Activated CD8-positive, alpha-beta memory T cell treated with anti-CD3 and anti-CD28 coated beads for 4 hours (primary cell): ENCODE results near the gene SYNE1.
"Not testable (repeated sequence)": the region's sequence is repeated elsewhere in the genome, so short reads cannot be mapped to it uniquely, and the experiment has no call there.

Experiments
- DNase-seq, 2 donors: peaks; one replicate each; pipeline ENCODE4 v3.0.0-alpha.2; 2020; ENCODE audit warnings: low read depth in 2 of 2

Gene SYNE1, protein sequence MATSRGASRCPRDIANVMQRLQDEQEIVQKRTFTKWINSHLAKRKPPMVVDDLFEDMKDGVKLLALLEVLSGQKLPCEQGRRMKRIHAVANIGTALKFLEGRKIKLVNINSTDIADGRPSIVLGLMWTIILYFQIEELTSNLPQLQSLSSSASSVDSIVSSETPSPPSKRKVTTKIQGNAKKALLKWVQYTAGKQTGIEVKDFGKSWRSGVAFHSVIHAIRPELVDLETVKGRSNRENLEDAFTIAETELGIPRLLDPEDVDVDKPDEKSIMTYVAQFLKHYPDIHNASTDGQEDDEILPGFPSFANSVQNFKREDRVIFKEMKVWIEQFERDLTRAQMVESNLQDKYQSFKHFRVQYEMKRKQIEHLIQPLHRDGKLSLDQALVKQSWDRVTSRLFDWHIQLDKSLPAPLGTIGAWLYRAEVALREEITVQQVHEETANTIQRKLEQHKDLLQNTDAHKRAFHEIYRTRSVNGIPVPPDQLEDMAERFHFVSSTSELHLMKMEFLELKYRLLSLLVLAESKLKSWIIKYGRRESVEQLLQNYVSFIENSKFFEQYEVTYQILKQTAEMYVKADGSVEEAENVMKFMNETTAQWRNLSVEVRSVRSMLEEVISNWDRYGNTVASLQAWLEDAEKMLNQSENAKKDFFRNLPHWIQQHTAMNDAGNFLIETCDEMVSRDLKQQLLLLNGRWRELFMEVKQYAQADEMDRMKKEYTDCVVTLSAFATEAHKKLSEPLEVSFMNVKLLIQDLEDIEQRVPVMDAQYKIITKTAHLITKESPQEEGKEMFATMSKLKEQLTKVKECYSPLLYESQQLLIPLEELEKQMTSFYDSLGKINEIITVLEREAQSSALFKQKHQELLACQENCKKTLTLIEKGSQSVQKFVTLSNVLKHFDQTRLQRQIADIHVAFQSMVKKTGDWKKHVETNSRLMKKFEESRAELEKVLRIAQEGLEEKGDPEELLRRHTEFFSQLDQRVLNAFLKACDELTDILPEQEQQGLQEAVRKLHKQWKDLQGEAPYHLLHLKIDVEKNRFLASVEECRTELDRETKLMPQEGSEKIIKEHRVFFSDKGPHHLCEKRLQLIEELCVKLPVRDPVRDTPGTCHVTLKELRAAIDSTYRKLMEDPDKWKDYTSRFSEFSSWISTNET (N-terminal part only)

DNA sequence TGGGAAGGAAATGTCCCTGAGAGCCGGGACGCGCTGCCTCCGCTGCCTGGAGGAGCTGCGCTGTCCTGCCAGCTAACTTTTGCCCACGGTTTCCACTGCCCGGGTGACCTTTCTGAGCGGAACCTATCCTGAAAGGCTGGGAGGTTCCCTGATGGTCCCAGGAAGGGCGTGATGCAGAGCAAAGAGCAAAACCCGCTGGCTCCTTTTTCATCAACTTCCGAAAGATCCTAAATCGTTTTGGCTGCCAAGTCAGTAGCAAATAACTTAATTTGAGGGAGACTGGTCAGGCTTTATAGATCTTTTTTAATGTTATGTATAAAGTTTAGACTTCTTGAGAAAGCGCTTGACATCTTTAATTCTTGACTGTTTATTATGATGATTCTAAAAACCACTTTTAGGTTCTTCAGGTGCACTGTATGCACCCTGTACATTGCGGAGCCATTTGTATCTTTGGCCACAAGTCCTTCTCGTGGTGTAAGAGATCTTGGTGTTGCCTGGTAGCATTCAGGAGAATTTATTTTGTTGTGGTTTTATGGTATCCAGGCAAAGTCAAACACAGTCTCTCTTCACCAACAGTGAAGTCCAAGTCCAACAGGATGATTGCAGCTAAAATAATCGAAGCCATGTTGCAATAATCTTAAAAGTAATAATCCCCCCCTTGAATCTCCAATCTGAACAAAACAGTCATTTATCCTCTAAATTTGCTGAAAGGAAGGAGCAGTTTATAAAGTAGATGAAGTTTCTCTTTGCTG is at the start of gene SYNE1:
SYNE1 (minus strand) TSS at position 67 of the 752 bp plus-strand sequence. CDS start 9,031 bp downstream, outside the sequence.
- DNase-seq, result no peak

DNA sequence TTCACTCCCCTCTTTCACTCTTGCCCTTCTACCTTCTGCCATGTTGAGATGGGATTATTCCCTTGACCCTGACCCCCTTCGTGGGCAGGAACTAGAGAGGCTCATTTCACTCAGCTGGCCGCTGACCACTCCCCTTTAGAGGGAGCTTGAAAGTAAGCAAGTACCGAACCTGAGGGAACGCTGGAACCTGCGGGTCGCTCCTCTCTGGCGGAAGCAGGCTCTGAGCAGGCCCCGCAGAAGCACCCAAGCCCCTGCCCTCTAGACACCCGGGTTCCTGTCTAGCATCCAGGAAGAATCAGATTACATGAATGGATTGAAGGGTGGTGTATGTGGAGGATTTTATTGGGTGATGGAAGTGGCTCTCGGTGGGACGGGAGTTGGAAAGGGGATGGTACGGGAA is 48.7 kb upstream of the SYNE1 start:
- DNase-seq, result no peak

GRCh38 chr6:152682935-152683334 is 45.8 kb upstream of the SYNE1 start:
- not testable (repeated sequence) for DNase-seq

DNA sequence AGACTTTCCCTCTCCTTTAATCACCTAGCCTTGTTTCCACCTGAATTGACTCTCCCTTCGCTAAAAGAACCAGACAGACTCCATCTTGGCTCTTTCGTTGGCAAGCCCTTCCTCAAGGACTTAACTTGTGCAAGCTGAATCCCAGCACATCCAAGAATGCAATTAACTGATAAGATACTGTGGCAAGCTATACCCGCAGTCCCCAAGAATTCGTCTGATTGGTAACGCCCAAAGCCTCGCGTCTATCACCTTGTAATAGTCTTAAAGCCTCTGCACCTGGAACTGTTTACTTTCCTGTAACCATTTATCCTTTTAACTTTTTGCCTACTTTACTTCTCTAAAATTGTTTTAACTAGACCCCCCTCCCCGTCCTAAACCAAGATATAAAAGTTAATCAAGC is 45.0 kb upstream of the SYNE1 start:
- no peak for DNase-seq

- no peak for DNase-seq
These were observed 43.8 kb upstream of the SYNE1 start for GRCh38 chr6:152680879-152681517.

DNA sequence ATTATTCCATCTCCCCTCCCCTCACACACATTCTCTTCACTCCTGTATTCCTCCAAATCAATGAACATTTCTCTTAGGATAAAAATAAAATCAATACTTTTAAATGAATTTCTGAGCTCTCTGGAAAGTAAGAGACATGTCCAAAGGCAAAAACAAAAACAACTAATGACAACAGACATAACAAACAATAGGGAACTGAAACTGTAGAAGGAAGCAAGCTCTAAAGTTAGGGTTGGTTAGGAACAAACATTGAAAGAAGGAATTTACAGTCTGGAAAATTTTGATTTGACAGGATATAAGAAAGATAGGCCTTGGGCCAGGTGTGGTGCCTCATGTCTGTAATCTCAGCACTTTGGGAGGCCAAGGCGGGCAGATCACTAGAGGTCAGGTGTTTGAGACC is 43.0 kb upstream of the SYNE1 start:
- DNase-seq, result no peak

GRCh38 chr6:152673236-152673635 is 36.1 kb upstream of the SYNE1 start:
- DNase-seq, result no peak

- no peak for DNase-seq
These were observed 34.0 kb upstream of the SYNE1 start for GRCh38 chr6:152671171-152671570.

DNA sequence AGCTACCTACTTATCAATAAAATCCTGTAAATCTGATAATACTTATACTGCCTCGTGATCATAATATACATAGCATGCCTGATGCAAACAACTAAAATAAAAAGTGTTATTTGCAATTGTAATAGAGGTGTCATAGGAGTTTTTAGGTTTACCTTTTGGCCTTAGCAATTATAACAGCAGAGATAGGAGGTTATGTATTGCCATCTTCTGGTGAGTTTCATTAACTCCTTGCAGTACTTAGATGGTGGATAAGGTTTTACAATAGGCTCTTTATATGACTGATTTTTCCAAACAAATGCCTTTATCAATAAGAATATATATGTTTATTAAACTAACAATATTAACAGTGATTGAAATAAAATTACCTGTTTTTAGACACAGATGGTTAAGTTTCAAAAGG is 32.7 kb upstream of the SYNE1 start:
- no peak for DNase-seq

DNA sequence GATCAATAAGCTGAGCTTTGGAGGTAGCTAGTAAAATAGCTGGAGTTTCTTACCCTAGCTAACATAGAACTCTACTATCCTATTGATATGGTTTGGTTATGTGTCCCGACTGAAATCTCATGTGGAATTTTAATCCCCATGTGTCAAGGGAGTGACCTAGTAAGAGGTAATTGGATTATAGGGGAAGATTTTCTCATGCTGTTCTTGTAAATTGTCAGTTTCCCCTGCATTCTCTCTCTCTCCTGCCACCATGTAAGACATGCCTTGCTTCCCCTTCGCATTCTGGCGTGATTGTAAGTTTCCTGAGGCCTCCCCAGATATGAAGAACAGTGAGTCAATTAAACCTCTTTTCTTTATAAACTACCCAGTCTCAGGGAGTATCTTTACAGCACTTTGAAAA is 24.6 kb upstream of the SYNE1 start:
- no peak for DNase-seq

DNA sequence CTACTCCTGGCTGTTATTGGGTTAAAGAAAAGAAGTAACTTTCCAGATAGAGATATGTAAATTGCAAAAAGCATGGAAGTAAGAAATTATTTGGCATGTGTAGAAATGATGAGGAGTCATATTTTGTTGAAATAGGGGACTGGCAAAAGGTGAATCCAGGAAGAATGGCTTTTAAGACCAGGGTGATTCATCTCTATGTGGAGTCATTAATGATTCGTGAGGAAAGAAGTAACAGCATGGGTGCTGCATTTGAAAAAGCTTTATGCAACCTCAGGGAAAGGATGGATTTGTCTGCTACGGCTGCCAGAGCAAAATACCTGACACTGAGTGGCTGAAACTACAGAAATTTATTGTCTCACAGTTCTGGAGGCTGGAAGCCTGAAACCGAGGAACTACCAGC is 14.8 kb upstream of the SYNE1 start:
- DNase-seq, result no peak

DNA sequence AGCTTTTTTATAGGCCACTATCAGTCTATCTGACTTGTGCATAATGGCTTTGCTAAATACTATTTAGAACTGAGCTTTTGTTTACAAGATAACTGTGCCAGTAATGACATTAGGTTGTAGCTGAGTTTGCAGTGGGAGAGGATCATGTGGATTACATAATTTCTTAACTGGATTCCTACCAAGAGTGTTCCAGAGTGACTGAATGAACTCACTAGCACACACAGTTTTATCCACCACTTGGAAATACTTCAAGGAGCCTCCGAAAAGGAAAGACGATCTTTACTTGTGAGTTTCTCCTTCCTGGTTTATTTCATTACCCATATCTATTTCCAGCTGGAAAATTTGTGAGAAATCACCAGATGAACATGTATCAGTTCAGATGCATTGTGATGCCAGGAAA is 10.9 kb upstream of the SYNE1 start:
- DNase-seq, result no peak

DNA sequence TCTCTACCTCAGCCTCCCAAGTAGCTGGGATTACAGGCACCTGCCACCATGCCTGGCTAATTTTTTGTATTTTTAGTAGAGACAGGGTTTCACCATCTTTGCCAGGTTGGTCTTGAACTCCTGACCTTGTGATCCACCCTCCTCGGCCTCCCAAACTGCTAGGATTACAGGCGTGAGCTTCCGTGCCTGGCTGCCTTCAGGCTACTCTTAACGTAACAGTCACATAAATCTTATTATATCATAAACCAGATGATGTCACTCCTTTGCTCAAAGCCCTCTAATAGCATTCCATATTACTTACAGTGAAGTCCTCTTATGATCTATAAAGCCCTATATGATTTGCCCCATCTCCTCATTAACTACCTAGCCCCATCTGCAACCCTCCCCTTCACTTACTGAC is 9.6 kb upstream of the SYNE1 start:
- not testable (repeated sequence) for DNase-seq

DNA sequence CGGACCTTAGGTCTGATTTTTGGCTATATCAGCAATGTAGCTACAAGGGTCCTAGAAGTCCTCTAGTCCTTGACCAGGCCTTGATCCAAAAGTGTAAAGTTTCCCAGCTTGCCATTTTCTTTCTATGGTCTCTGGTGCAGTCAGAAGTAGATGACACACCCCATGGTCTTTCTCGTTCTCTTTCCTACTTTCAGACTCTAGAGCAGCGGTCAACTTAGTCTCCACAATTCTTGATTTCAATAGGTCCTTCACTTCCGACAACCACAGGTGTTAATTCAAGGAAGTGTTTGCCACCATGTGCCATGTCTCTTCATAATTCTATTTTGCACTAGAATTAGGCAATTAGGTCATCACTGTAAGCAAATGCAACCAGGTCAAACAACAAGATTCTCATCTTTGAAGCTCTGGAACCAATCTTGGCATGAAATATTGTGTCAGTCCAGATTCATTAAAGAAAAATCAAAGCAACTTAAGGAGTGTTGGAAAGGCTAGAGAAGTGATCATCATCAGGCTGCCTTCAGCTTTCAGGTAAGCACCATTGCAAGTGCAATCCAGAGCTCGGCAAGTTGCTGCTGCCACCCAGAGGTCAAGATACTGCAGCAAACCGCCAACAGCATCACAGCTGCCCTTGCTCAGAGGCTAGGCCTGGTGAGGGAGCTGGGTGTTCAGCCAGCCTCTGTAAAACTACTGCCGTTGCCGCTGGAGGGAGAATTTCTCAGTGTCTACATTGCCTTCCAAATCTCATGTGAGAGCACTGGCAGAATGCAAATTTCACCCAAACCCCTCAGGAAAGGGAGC is 5.6 kb upstream of the SYNE1 start:
- no peak for DNase-seq

- DNase-seq, result no peak
These were observed 410 bp downstream of the SYNE1 start for GRCh38 chr6:152636609-152637295.

GRCh38 chr6:152636021-152636608 is 1.0 kb downstream of the SYNE1 start:
- DNase-seq, result no peak

DNA sequence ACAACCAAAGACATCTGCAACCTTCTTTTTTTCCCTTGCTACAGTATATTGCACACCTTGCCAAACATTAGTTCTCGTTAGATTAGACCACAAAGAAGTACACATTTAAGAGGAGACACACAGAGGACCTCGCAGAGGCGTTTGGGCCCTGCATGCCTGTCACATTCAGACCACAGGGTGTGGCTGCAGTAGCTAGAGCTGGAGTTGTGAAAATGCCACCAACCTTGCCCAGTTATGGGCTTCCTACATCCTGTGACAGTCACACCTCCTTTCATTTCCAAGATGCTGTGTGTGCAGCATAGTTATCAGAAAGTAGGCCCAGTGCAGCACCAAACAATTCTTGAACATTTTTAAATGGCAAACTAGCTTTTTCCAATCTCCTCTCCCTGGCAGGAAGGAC is 2.4 kb downstream of the SYNE1 start:
- DNase-seq, result peak in 1 of 2 donors; percentile 27

DNA sequence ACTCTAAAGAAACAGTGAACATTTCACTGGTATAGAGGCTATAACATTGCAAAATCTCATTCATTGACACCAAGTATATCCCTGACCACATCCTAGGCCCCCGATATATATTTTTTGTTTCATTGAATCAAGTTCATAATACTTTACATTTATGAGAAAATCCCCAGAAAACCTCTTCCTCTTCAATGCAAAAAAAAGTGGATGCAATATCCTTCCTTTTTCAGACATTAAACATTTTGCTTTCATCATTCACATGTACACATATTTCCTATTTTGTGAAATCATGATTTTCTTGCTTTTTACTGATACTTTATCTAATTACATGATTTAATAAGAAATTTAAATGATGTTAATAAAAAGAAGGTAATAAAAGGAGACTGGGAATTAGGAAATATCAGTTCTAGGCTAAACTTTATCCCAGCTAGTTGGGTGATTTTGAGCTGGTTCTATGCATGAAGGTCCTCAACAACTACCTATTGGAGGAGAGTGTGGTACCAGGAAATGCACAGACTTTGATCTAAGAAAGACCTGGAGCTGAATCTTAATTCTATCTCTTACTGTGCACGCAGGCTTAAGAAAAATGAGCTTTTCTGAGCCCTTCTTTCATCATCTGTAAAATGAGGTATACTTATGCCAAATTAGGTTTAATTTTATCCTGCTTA is 4.9 kb downstream of the SYNE1 start:
- no peak for DNase-seq

- DNase-seq, result no peak
These were observed 5.8 kb downstream of the SYNE1 start for GRCh38 chr6:152631376-152631775.
